ENCODE data around the gene NOTCH4.
A peak's percentile ranks its signal among the peaks of the same experiment; 100 is the strongest.

Gene NOTCH4

DNA sequence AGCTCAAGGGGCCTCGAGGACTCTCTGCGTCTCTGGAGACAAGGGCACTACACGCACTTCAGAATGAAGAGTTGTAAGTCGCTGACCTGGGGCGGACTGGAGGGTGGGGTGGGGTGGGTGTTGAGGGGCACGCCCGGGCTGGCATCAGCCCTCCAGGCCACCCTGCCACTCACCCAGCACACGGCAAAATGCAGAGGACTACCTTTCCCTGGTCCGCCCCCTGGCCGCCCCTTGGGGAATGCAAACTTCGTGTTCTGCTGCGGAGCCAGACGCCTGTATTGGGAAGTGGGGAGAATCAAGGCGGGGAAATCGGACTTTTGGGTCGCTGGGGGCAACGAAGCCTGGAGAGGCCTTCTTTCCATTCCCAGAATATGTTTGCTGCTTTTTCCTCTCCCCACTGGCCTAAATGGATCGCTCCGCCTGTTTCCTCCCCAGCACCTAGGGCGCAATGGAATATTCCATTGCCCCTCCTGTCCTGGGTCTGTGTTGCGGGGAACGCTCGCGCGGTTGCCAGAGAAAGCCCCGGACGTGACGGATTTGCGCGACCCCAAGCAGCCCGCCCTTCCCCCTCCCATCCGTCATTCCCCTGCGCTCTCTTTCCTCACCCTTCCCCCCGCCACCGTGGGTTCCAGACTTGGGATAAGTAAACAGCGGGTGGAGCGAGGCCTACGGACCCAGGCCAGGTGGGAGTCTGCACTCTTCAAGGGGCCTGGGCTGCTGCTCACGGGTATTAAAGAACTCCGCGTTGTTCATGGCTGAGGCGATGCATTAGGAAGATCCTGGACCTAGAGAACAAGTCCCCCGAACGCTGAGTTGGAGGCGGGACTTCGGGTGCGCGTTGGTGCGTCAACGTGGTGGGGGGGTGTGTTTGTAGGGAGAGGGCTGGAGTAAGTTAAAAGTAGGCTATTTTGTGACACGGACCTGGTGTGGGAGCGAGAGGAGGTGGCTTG, 70.0 kb downstream of the NOTCH4 start, which contains the start of gene PPT2 (continued):
- TF ChIP-seq, protein P1, sequence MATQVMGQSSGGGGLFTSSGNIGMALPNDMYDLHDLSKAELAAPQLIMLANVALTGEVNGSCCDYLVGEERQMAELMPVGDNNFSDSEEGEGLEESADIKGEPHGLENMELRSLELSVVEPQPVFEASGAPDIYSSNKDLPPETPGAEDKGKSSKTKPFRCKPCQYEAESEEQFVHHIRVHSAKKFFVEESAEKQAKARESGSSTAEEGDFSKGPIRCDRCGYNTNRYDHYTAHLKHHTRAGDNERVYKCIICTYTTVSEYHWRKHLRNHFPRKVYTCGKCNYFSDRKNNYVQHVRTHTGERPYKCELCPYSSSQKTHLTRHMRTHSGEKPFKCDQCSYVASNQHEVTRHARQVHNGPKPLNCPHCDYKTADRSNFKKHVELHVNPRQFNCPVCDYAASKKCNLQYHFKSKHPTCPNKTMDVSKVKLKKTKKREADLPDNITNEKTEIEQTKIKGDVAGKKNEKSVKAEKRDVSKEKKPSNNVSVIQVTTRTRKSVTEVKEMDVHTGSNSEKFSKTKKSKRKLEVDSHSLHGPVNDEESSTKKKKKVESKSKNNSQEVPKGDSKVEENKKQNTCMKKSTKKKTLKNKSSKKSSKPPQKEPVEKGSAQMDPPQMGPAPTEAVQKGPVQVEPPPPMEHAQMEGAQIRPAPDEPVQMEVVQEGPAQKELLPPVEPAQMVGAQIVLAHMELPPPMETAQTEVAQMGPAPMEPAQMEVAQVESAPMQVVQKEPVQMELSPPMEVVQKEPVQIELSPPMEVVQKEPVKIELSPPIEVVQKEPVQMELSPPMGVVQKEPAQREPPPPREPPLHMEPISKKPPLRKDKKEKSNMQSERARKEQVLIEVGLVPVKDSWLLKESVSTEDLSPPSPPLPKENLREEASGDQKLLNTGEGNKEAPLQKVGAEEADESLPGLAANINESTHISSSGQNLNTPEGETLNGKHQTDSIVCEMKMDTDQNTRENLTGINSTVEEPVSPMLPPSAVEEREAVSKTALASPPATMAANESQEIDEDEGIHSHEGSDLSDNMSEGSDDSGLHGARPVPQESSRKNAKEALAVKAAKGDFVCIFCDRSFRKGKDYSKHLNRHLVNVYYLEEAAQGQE (tag by site-specific recombination; IDR thresholded peaks at IDR 0.05) = no peak; the same call in 1 of the 2 replicates
- TF ChIP-seq ZNF311 (tag by site-specific recombination; IDR thresholded peaks at IDR 0.05; ENCODE audit: borderline replicate concordance) (no peak), ZNF571 (tag by site-specific recombination; IDR thresholded peaks at IDR 0.05) (no peak), ZNF530 (tag by site-specific recombination; IDR thresholded peaks at IDR 0.05; ENCODE audit: low read depth) (no peak), BCL11A (tag by site-specific recombination; IDR thresholded peaks at IDR 0.05; ENCODE audit: low read depth) (no peak)

- H3K4me1 ChIP-seq (ENCODE audit: control insufficient read depth, insufficient read depth, low read length) = peaks cover 7% of the 10 kb centered on the region; the same call in 1 of the 2 replicates
- peak overlapping the region; percentile 80 for H3K27ac ChIP-seq (ENCODE audit: extremely low read depth, low read depth, low read length)
- H3K9me3 ChIP-seq (ENCODE audit: control insufficient read depth, insufficient read depth, low read depth, low read length) = no peaks in the 10 kb centered on the region
- H3K36me3 ChIP-seq (ENCODE audit: control insufficient read depth in 2 of 2, insufficient read depth in 1 of 2, low read length in 2 of 2) = peaks cover 17 to 29% of the 10 kb centered on the region in 2 experiments
- POLR2A ChIA-PET = interaction anchor here (0.6 to 3.4 kb wide), 11 partner anchors 8 to 817 kb away, joined by 3 to 38 read pairs (median 6); partner anchors contain the start of genes AGPAT1, ATF6B, DDX39B and FKBPL
- CTCF ChIA-PET = interaction anchor here (0.6 to 1.7 kb wide), 9 partner anchors 11 to 1224 kb away, joined by 3 to 8 read pairs (median 4); partner anchors contain the start of gene EGFL8
- peak overlapping the region; percentile 66 for H3K4me3 ChIP-seq (ENCODE audit: low read depth, low read length)
- TF ChIP-seq ZNF416 (tag by site-specific recombination; IDR thresholded peaks at IDR 0.05) (no peak), ZNF394 (tag by site-specific recombination; IDR thresholded peaks at IDR 0.05; ENCODE audit: borderline replicate concordance) (no peak; the same call in 1 of the 2 replicates), ZNF114 (tag by site-specific recombination; IDR thresholded peaks at IDR 0.05) (no peak), KLF7 (tag by site-specific recombination; IDR thresholded peaks at IDR 0.05; ENCODE audit: borderline replicate concordance) (0 out of 2 replicates have a peak, but pooled peaks have one; percentile 27), SP7 (tag by site-specific recombination; IDR thresholded peaks at IDR 0.05) (peak; percentile 30; the same call in 1 of the 2 replicates), ZNF335 (tag by site-specific recombination; conservative IDR thresholded peaks at IDR 0.05) (peak; percentile 33), ZNF292 (tag by site-specific recombination; IDR thresholded peaks at IDR 0.05; ENCODE audit: borderline replicate concordance, low read depth) (no peak), ZNF239 (tag by site-specific recombination; IDR thresholded peaks at IDR 0.05) (no peak), ZNF561 (tag by site-specific recombination; IDR thresholded peaks at IDR 0.05; ENCODE audit: borderline replicate concordance) (no peak), HOXD13 (CRISPR knock-in tag; IDR thresholded peaks at IDR 0.05; ENCODE audit: borderline replicate concordance) (peak; percentile 52; the same call in 1 of the 2 replicates), ZBTB10 (tag by site-specific recombination; IDR thresholded peaks at IDR 0.05) (peak; percentile 54; the same call in 1 of the 2 replicates), ZBTB20 (tag by site-specific recombination; IDR thresholded peaks at IDR 0.05) (no peak; the same call in 1 of the 2 replicates), ZNF843 (tag by site-specific recombination; IDR thresholded peaks at IDR 0.05) (peak; percentile 50; the same call in 1 of the 2 replicates), ZXDB (tag by site-specific recombination; IDR thresholded peaks at IDR 0.05) (peak; percentile 6; the same call in 1 of the 2 replicates), ZNF169 (tag by site-specific recombination; IDR thresholded peaks at IDR 0.05) (no peak), ZNF791 (tag by site-specific recombination; IDR thresholded peaks at IDR 0.05) (no peak)
- TF ChIP-seq, protein P2, sequence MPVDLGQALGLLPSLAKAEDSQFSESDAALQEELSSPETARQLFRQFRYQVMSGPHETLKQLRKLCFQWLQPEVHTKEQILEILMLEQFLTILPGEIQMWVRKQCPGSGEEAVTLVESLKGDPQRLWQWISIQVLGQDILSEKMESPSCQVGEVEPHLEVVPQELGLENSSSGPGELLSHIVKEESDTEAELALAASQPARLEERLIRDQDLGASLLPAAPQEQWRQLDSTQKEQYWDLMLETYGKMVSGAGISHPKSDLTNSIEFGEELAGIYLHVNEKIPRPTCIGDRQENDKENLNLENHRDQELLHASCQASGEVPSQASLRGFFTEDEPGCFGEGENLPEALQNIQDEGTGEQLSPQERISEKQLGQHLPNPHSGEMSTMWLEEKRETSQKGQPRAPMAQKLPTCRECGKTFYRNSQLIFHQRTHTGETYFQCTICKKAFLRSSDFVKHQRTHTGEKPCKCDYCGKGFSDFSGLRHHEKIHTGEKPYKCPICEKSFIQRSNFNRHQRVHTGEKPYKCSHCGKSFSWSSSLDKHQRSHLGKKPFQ (tag by site-specific recombination; IDR thresholded peaks at IDR 0.05) = peak; percentile 93
- TF ChIP-seq, protein P3, sequence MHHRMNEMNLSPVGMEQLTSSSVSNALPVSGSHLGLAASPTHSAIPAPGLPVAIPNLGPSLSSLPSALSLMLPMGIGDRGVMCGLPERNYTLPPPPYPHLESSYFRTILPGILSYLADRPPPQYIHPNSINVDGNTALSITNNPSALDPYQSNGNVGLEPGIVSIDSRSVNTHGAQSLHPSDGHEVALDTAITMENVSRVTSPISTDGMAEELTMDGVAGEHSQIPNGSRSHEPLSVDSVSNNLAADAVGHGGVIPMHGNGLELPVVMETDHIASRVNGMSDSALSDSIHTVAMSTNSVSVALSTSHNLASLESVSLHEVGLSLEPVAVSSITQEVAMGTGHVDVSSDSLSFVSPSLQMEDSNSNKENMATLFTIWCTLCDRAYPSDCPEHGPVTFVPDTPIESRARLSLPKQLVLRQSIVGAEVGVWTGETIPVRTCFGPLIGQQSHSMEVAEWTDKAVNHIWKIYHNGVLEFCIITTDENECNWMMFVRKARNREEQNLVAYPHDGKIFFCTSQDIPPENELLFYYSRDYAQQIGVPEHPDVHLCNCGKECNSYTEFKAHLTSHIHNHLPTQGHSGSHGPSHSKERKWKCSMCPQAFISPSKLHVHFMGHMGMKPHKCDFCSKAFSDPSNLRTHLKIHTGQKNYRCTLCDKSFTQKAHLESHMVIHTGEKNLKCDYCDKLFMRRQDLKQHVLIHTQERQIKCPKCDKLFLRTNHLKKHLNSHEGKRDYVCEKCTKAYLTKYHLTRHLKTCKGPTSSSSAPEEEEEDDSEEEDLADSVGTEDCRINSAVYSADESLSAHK (tag by site-specific recombination; IDR thresholded peaks at IDR 0.05) = no peak
Measured at GRCh38 chr6:32152769-32153563, 70.9 kb downstream of the NOTCH4 start.

Data from HEK293 (cell line).